ENCODE results near the gene PRRC1. TPM values are rescaled to one million over a fixed set of nuclear protein-coding genes. Genes with fewer than 3 reads are reported as not detected.

The PRRC1 gene
- total and polyA plus RNA-seq, 9 of the 15 experiments (the other 6 are each of a cell fraction or from before 2014, with no cell fraction given) = 23.4 to 68.7 (median 43.9) TPM

- ATAC-seq (no peak), FAIRE-seq (no peak), DNase-seq (ENCODE audit: extremely low read depth in 1 of 4, low spot score in 3 of 4) (no peak)
- Histone ChIP-seq H3K9ac (ENCODE audit: insufficient read depth in 1 of 2, low read depth in 2 of 2, low read length in 2 of 2) (no peak overlapping the region), H4K20me1 (replicated peaks; ENCODE audit: control insufficient read depth, insufficient read depth, low read length) (no peaks in the 10 kb centered on the region), H3K4me3 (no peak overlapping the region), H3K9me3 (replicated peaks; ENCODE audit: control insufficient read depth, insufficient read depth, low read depth, low read length) (no peaks in the 10 kb centered on the region), H3K4me2 (ENCODE audit: insufficient read depth, low read length) (no peak overlapping the region), H3K27ac (ENCODE audit: extremely low read depth, low read depth, low read length) (no peak overlapping the region), H3K27me3 (ENCODE audit: control insufficient read depth in 2 of 2, insufficient read depth in 2 of 2, low read length in 2 of 2) (peaks cover 0 to 3% of the 10 kb centered on the region in 2 experiments; a peak in 1 of 5 replicates), H3K4me1 (replicated peaks in 1 of 2; ENCODE audit: control insufficient read depth in 2 of 2, insufficient read depth in 2 of 2, low read length in 2 of 2) (no peaks in the 10 kb centered on the region), H3K79me2 (ENCODE audit: control insufficient read depth, insufficient read depth, low read length) (no peaks in the 10 kb centered on the region), H3K9me1 (ENCODE audit: control insufficient read depth, insufficient read depth, low read length) (no peaks in the 10 kb centered on the region), H3K36me3 (ENCODE audit: control insufficient read depth, insufficient read depth, low read length) (no peaks in the 10 kb centered on the region), H2AFZ (ENCODE audit: low read depth, low read length) (no peak overlapping the region)
- CTCF ChIA-PET (ENCODE audit: low intra/inter-chr PET ratio) = no interaction called here
- WGBS (ENCODE audit: insufficient coverage, low coverage, missing lambda C conversion rate) = 0% methylated on average over 1 of the region's 1 CpG
- in situ Hi-C loops (cut with MboI) (no loop called here), intact Hi-C loops (cut with micrococcal nuclease) (no loop called here)
- POLR2A ChIA-PET = no interaction called here
- BruUV-seq (replicated peaks) = no TSS peak
- TF ChIP-seq STAT6 (CRISPR knock-in tag; IDR thresholded peaks at IDR 0.05) = no peak
- no peak for TF ChIP-seq HDAC3 (IDR thresholded peaks at IDR 0.05; ENCODE audit: borderline replicate concordance, partially characterized antibody)
- TF ChIP-seq CHD4 (IDR thresholded peaks at IDR 0.05; ENCODE audit: insufficient read depth, insufficient replicate concordance, low read depth, low read length, poor library complexity, severe bottlenecking) = no peak
- TF ChIP-seq TAF15 (IDR thresholded peaks at IDR 0.05; ENCODE audit: low read depth, low read length) = no peak
- TF ChIP-seq MTF1 (CRISPR knock-in tag; IDR thresholded peaks at IDR 0.05; ENCODE audit: borderline replicate concordance) = no peak
- TF ChIP-seq SOX6 (IDR thresholded peaks at IDR 0.05) = no peak
- no peak for TF ChIP-seq SNRNP70 (optimal IDR thresholded peaks at IDR 0.05; ENCODE audit: low read depth, low read length)
- no peak for TF ChIP-seq ZMIZ1 (IDR thresholded peaks at IDR 0.05; ENCODE audit: low read depth in 2 of 2, low read length in 2 of 2)
- TF ChIP-seq ZBTB11 (CRISPR knock-in tag; IDR thresholded peaks at IDR 0.05) = no peak
- no peak for TF ChIP-seq TCF15 (CRISPR knock-in tag; IDR thresholded peaks at IDR 0.05)
- no peak for TF ChIP-seq CCNT2 (IDR thresholded peaks at IDR 0.05; ENCODE audit: borderline replicate concordance, extremely low read depth, insufficient read length, low read depth, low read length)
These were observed 83.7 kb downstream of the PRRC1 start for GRCh38 chr5:127601111-127601510.

All from K562 (cell line).